Activated T-cell treated with anti-CD3 and anti-CD28 coated beads for 1 hour (primary cell): Measurements from ENCODE around the gene MACF1.

ENCODE experiments used
- DNase-seq: peaks from one replicate; pipeline ENCODE4 v3.0.0-alpha.2; 2020; ENCODE audit warnings: low read depth

The MACF1 gene

GRCh38 chr1:39297551-39297950, 93.1 kb downstream of the MACF1 start:
- DNase-seq: no peak

GRCh38 chr1:39301606-39302005, 97.1 kb downstream of the MACF1 start:
- DNase-seq: no peak

- DNase-seq: no peak
Observed at GRCh38 chr1:39305555-39305954, 101.1 kb downstream of the MACF1 start.

GRCh38 chr1:39310015-39310414, 105.5 kb downstream of the MACF1 start:
- DNase-seq: no peak

- no peak for DNase-seq
Observed at GRCh38 chr1:39310691-39311090, 106.2 kb downstream of the MACF1 start.

- DNase-seq: no peak
Observed at GRCh38 chr1:39317111-39317510, 112.6 kb downstream of the MACF1 start.

GRCh38 chr1:39317910-39318633, 113.6 kb downstream of the MACF1 start:
- no peak for DNase-seq

GRCh38 chr1:39321979-39322378, 117.5 kb downstream of the MACF1 start:
- DNase-seq: no peak

- no peak for DNase-seq
Observed at GRCh38 chr1:39322431-39322830, 117.9 kb downstream of the MACF1 start.

- no peak for DNase-seq
Observed at GRCh38 chr1:39324888-39325287, 120.4 kb downstream of the MACF1 start.

- no peak for DNase-seq
Observed at GRCh38 chr1:39326836-39327235, 122.3 kb downstream of the MACF1 start.

- no peak for DNase-seq
Observed at GRCh38 chr1:39328095-39328494, 123.6 kb downstream of the MACF1 start.

- no peak for DNase-seq
Observed at GRCh38 chr1:39328586-39329121, 124.2 kb downstream of the MACF1 start.

GRCh38 chr1:39331647-39332046, 127.2 kb downstream of the MACF1 start:
- no peak for DNase-seq

GRCh38 chr1:39332291-39332690, 127.8 kb downstream of the MACF1 start:
- no peak for DNase-seq

- DNase-seq: no peak
Observed at GRCh38 chr1:39332828-39333227, 128.3 kb downstream of the MACF1 start.

- no peak for DNase-seq
Observed at GRCh38 chr1:39333296-39333695, 128.8 kb downstream of the MACF1 start.

GRCh38 chr1:39335216-39335615, 130.7 kb downstream of the MACF1 start:
- no peak for DNase-seq

GRCh38 chr1:39337067-39337466, 132.6 kb downstream of the MACF1 start:
- DNase-seq: no peak

GRCh38 chr1:39342776-39343175, 138.3 kb downstream of the MACF1 start:
- DNase-seq: no peak

GRCh38 chr1:39344394-39345154, 140.1 kb downstream of the MACF1 start:
- no peak for DNase-seq

GRCh38 chr1:39346872-39347271, 142.4 kb downstream of the MACF1 start:
- DNase-seq: no peak

GRCh38 chr1:39348278-39348677, 143.8 kb downstream of the MACF1 start:
- DNase-seq: no peak
